NB4 (cell line): ENCODE measurements around the gene RFXAP.

Source experiments
- DNase-seq: peaks from one replicate; pipeline ENCODE4 v3.0.0; 2010; ENCODE audit warnings: low read depth
- H3K4me3 ChIP-seq: one replicate; pipeline ENCODE4 v1.5.1; 2011; ENCODE audit warnings: mild to moderate bottlenecking, low read depth, low read length, moderate library complexity
- MYC ChIP-seq: IDR thresholded peaks from 2 replicates; pipeline ENCODE4 v1.6.1; 2011; ENCODE audit warnings: low read depth, low read length
- POLR2A ChIP-seq: IDR thresholded peaks from 2 replicates; pipeline ENCODE4 v1.6.1; 2011; ENCODE audit warnings: mild to moderate bottlenecking; ENCODE audit not compliant: insufficient read length; ENCODE audit errors: extremely low read depth
- TF ChIP-seq, protein P1 (sequence below): IDR thresholded peaks from 2 replicates; pipeline ENCODE4 v1.6.1; 2011; ENCODE audit warnings: low read depth, low read length
- TF ChIP-seq, protein P2 (sequence below): IDR thresholded peaks from one replicate; pipeline ENCODE4 v1.5.1; 2012; ENCODE audit warnings: low read depth, low read length

RFXAP gene

DNA sequence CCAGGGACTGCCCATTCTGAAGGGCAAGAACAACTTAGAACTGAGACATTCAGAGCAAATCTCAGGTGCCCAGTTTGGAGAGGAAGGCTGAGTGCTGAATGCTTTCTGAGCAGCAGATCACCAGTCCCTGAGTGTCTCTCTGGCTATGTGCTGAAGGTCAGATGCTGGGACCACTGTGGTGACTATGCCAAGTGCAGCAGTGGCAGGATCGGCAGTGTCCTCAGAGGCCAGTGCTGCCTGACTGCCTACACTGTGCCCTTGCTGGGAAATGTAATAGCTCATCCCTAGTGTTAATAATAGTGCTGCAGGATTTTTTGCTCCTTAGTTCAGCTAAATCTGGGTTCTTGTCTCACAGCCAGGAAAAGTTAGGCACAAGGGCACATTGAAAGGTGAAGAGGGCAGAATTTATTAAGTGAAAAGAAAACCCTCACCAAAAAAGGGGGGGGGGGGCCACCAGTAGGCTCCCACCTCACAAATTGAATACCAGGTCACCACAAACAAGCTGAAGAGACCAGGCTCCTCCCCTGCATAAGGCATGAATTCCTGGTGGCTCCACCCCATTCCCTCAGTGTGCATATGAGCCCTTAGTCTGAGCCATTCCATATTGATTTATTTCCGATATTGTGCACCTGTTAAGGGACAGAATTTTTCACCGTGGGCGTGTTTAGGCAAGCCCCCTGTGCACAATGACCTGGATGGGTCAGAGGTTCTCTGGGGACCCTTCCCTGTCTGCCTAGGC lies 18.5 kb downstream of the RFXAP start:
- TF ChIP-seq, protein P1, sequence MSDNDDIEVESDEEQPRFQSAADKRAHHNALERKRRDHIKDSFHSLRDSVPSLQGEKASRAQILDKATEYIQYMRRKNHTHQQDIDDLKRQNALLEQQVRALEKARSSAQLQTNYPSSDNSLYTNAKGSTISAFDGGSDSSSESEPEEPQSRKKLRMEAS = no peak
- no peak for TF ChIP-seq POLR2A
- TF ChIP-seq, protein P2, sequence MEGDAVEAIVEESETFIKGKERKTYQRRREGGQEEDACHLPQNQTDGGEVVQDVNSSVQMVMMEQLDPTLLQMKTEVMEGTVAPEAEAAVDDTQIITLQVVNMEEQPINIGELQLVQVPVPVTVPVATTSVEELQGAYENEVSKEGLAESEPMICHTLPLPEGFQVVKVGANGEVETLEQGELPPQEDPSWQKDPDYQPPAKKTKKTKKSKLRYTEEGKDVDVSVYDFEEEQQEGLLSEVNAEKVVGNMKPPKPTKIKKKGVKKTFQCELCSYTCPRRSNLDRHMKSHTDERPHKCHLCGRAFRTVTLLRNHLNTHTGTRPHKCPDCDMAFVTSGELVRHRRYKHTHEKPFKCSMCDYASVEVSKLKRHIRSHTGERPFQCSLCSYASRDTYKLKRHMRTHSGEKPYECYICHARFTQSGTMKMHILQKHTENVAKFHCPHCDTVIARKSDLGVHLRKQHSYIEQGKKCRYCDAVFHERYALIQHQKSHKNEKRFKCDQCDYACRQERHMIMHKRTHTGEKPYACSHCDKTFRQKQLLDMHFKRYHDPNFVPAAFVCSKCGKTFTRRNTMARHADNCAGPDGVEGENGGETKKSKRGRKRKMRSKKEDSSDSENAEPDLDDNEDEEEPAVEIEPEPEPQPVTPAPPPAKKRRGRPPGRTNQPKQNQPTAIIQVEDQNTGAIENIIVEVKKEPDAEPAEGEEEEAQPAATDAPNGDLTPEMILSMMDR = no peak
- no peak for TF ChIP-seq MYC
- DNase-seq = no peak
- no peak overlapping the region for H3K4me3 ChIP-seq

DNA sequence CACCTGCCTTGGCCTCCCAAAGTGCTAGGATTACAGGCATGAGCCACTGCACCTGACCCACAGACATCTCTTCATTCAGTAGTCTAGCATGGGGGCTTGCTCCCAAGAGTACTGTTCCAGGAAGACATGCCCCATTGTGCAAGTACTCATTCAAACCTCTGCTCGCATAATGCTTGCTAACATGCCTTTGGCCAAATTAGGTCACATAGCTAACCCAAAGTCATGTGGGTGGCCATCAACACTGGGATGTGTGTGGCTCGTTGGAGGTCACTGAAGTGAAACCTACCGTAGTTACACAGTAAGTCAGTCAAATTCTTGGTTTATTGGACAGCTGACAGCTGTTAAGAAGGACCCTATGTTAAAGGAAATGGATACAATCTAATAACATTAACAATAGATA lies 20.3 kb downstream of the RFXAP start:
- no peak for DNase-seq
- H3K4me3 ChIP-seq = no peak overlapping the region
- no peak for TF ChIP-seq POLR2A
- TF ChIP-seq, protein P1 = no peak
- TF ChIP-seq, protein P2 = no peak
- no peak for TF ChIP-seq MYC

DNA sequence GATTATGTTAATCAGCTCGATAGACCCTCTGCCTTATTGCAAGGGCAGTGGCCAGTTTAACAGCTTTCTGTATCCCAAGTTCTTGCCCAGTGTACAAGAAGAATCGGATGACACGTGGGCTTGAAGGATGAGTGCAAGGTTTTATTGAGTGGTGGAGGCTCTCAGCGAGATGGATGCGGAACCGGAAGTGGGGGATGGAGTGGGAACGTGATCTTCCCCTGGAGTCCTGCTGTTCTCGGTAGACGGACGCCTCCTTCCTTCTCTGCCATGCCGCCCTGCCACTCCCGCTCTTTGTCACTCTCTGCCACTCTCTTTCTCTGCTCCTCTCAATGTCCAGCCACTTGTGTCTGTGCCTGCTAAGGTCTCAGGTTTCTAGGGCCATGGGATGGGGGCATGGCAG lies 21.0 kb downstream of the RFXAP start:
- no peak overlapping the region for H3K4me3 ChIP-seq
- DNase-seq = no peak
- TF ChIP-seq POLR2A = no peak
- TF ChIP-seq, protein P1 = no peak
- TF ChIP-seq, protein P2 = no peak
- TF ChIP-seq MYC = no peak

DNA sequence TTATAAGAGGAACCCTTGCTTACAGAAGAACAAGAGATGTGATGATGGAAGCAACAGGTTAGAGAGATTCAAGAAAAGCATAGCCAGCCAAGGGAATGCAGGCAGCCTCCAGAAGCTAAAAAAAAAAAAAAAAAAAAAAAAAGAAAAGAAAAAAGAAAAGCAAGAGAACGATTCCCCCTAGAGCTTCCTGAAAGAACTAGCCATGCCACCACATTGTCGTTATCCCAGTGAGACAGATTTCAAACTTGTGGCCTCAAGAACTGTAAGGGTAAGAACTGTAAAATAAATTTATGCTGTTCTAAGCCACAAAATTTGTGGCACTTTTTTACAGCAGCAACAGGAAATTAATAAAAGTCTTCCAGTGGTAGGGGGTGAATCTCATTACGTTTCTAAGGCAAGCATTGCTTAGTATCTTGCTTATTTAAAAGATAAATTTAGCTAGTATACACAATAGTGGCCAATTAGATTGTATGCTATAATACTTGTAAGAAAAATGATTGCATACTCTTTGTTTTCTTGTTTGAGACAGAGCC lies 21.8 kb downstream of the RFXAP start:
- DNase-seq = no peak
- TF ChIP-seq MYC (no peak), POLR2A (no peak)
- TF ChIP-seq, protein P1 = no peak
- TF ChIP-seq, protein P2 = no peak
- no peak overlapping the region for H3K4me3 ChIP-seq

DNA sequence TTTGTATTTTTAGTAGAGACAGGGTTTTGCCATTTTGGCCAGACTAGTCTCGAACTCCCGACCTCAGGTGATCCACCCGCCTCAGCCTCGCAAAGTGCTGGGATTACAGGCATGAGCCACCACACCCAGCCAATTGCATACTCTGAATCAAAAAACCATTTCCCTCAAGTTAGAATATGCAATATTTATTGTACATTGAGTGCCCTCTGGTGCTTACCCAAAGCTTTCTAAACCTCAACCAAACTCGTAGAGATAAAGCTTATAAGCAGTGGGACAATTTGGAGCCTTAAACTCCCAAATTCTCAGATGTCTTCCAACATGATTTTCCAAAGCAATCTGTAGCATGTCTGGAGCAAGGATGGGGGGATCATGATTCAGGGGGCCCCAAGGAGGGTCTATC lies 22.4 kb downstream of the RFXAP start:
- TF ChIP-seq POLR2A (no peak), MYC (no peak)
- TF ChIP-seq, protein P2 = no peak
- TF ChIP-seq, protein P1 = no peak
- DNase-seq = no peak
- no peak overlapping the region for H3K4me3 ChIP-seq
